GM10847 (cell line): ENCODE measurements around the gene OR5AU1.

Experiments
- POLR2A ChIP-seq: IDR thresholded peaks from 2 replicates; pipeline ENCODE4 v1.6.1; 2011; ENCODE audit not compliant: insufficient read length; ENCODE audit errors: extremely low read depth

OR5AU1 gene

GRCh38 chr14:21192447-21192822, 36.6 kb upstream of the OR5AU1 start:
- no peak for TF ChIP-seq POLR2A

GRCh38 chr14:21191809-21192446, 36.1 kb upstream of the OR5AU1 start:
- no peak for TF ChIP-seq POLR2A

- no peak for TF ChIP-seq POLR2A
These were observed 35.5 kb upstream of the OR5AU1 start for GRCh38 chr14:21191261-21191808.

- TF ChIP-seq POLR2A, result no peak
These were observed 29.6 kb upstream of the OR5AU1 start for GRCh38 chr14:21185491-21185890.

GRCh38 chr14:21184254-21184653, 28.4 kb upstream of the OR5AU1 start:
- TF ChIP-seq POLR2A, result no peak

GRCh38 chr14:21182166-21182565, 26.3 kb upstream of the OR5AU1 start:
- no peak for TF ChIP-seq POLR2A

GRCh38 chr14:21171128-21171527, 15.3 kb upstream of the OR5AU1 start:
- no peak for TF ChIP-seq POLR2A

- TF ChIP-seq POLR2A, result no peak
These were observed 13.7 kb upstream of the OR5AU1 start for GRCh38 chr14:21169573-21169972.

GRCh38 chr14:21168055-21168454, 12.2 kb upstream of the OR5AU1 start:
- no peak for TF ChIP-seq POLR2A

- TF ChIP-seq POLR2A, result no peak
These were observed 8.0 kb upstream of the OR5AU1 start for GRCh38 chr14:21163871-21164291.

GRCh38 chr14:21162081-21162480, 6.2 kb upstream of the OR5AU1 start:
- TF ChIP-seq POLR2A, result no peak

- TF ChIP-seq POLR2A, result no peak
These were observed 4.3 kb upstream of the OR5AU1 start for GRCh38 chr14:21160061-21160610.

- no peak for TF ChIP-seq POLR2A
These were observed 6.1 kb downstream of the OR5AU1 start for GRCh38 chr14:21149641-21150367.

- TF ChIP-seq POLR2A, result no peak
These were observed 10.4 kb downstream of the OR5AU1 start for GRCh38 chr14:21145437-21145836.

- TF ChIP-seq POLR2A, result no peak
These were observed 13.5 kb downstream of the OR5AU1 start for GRCh38 chr14:21142357-21142756.

- no peak for TF ChIP-seq POLR2A
These were observed 19.8 kb downstream of the OR5AU1 start for GRCh38 chr14:21136024-21136423.
